ENCODE measurements around the gene AIPL1. TPM values are rescaled to one million over a fixed set of nuclear protein-coding genes. Genes with fewer than 3 reads are reported as not detected.

AIPL1 gene
- polyA plus RNA-seq, 1 donor (not counting 4 experiments of a cell fraction or from before 2014, with no cell fraction given): not detected

GRCh38 chr17:6479622-6480302 lies 44.8 kb upstream of the AIPL1 start:
- DNase-seq (ENCODE audit: low read depth, low spot score) (no peak), FAIRE-seq (no peak)
- Histone ChIP-seq H3K27ac (ENCODE audit: control insufficient read depth, insufficient read depth, low read length) (no peak overlapping the region), H3K79me2 (ENCODE audit: control insufficient read depth, insufficient read depth, low read length) (no peaks in the 10 kb centered on the region), H4K20me1 (ENCODE audit: control insufficient read depth, extremely low read depth, insufficient read depth, low read length) (no peaks in the 10 kb centered on the region), H3K27me3 (ENCODE audit: control insufficient read depth, extremely low read depth, insufficient read depth, low read length) (no peaks in the 10 kb centered on the region), H3K4me3 (ENCODE audit: control insufficient read depth in 2 of 3, extremely low read depth in 1 of 3, insufficient read depth in 2 of 3, low read depth in 1 of 3, low read length in 3 of 3) (no peak overlapping the region), H3K9me1 (ENCODE audit: control insufficient read depth, extremely low read depth, insufficient read depth, low read length) (peaks cover 2% of the 10 kb centered on the region), H3K4me2 (ENCODE audit: control insufficient read depth, extremely low read depth, insufficient read depth, low read depth, low read length) (no peak overlapping the region), H2AFZ (ENCODE audit: control insufficient read depth, low read length) (no peak overlapping the region), H3K36me3 (ENCODE audit: control insufficient read depth in 2 of 2, extremely low read depth in 1 of 2, insufficient read depth in 2 of 2, low read length in 2 of 2) (peaks cover 4 to 5% of the 10 kb centered on the region in 2 experiments), H3K9me3 (ENCODE audit: control insufficient read depth, low read depth, low read length) (no peaks in the 10 kb centered on the region), H3K9ac (ENCODE audit: control insufficient read depth, extremely low read depth, insufficient read depth, low read length) (no peak overlapping the region), H3K4me1 (ENCODE audit: control insufficient read depth, extremely low read depth, insufficient read depth, low read length) (peaks cover 23% of the 10 kb centered on the region)
- TF ChIP-seq CTCF (optimal IDR thresholded peaks at IDR 0.05 in 1 of 3, IDR thresholded peaks at IDR 0.05 in 1 of 3, conservative IDR thresholded peaks at IDR 0.05 in 1 of 3; ENCODE audit: extremely low read depth in 1 of 3, insufficient read depth in 2 of 3, low read length in 3 of 3) (no peak), EZH2 (IDR thresholded peaks at IDR 0.05; ENCODE audit: low read length) (no peak)
- dilution Hi-C loops (cut with MboI; ENCODE audit: extremely low pct_ligation_motif_present, low sequenced_read_pairs): no loop called here

GRCh38 chr17:6478486-6478885 lies 43.6 kb upstream of the AIPL1 start:
- H4K20me1 ChIP-seq (ENCODE audit: control insufficient read depth, extremely low read depth, insufficient read depth, low read length): no peaks in the 10 kb centered on the region
- no peak overlapping the region for H2AFZ ChIP-seq (ENCODE audit: control insufficient read depth, low read length)
- no peak overlapping the region for H3K4me2 ChIP-seq (ENCODE audit: control insufficient read depth, extremely low read depth, insufficient read depth, low read depth, low read length)
- dilution Hi-C loops (cut with MboI; ENCODE audit: extremely low pct_ligation_motif_present, low sequenced_read_pairs): no loop called here
- FAIRE-seq (no peak), DNase-seq (ENCODE audit: low read depth, low spot score) (no peak)
- H3K36me3 ChIP-seq (ENCODE audit: control insufficient read depth in 2 of 2, extremely low read depth in 1 of 2, insufficient read depth in 2 of 2, low read length in 2 of 2): peaks cover 0 to 3% of the 10 kb centered on the region in 2 experiments
- no peaks in the 10 kb centered on the region for H3K27me3 ChIP-seq (ENCODE audit: control insufficient read depth, extremely low read depth, insufficient read depth, low read length)
- H3K4me3 ChIP-seq (ENCODE audit: control insufficient read depth in 2 of 3, extremely low read depth in 1 of 3, insufficient read depth in 2 of 3, low read depth in 1 of 3, low read length in 3 of 3): no peak overlapping the region
- no peaks in the 10 kb centered on the region for H3K9me3 ChIP-seq (ENCODE audit: control insufficient read depth, low read depth, low read length)
- peaks cover 2% of the 10 kb centered on the region for H3K9me1 ChIP-seq (ENCODE audit: control insufficient read depth, extremely low read depth, insufficient read depth, low read length)
- no peak overlapping the region for H3K27ac ChIP-seq (ENCODE audit: control insufficient read depth, insufficient read depth, low read length)
- H3K79me2 ChIP-seq (ENCODE audit: control insufficient read depth, insufficient read depth, low read length): no peaks in the 10 kb centered on the region
- H3K9ac ChIP-seq (ENCODE audit: control insufficient read depth, extremely low read depth, insufficient read depth, low read length): no peak overlapping the region
- H3K4me1 ChIP-seq (ENCODE audit: control insufficient read depth, extremely low read depth, insufficient read depth, low read length): peaks cover 29% of the 10 kb centered on the region
- TF ChIP-seq EZH2 (IDR thresholded peaks at IDR 0.05; ENCODE audit: low read length) (no peak), CTCF (optimal IDR thresholded peaks at IDR 0.05 in 1 of 3, IDR thresholded peaks at IDR 0.05 in 1 of 3, conservative IDR thresholded peaks at IDR 0.05 in 1 of 3; ENCODE audit: extremely low read depth in 1 of 3, insufficient read depth in 2 of 3, low read length in 3 of 3) (no peak)
